Measurements from ENCODE around the gene PCNT.
A peak's percentile ranks its signal among the peaks of the same experiment; 100 is the strongest.

PCNT gene

DNA sequence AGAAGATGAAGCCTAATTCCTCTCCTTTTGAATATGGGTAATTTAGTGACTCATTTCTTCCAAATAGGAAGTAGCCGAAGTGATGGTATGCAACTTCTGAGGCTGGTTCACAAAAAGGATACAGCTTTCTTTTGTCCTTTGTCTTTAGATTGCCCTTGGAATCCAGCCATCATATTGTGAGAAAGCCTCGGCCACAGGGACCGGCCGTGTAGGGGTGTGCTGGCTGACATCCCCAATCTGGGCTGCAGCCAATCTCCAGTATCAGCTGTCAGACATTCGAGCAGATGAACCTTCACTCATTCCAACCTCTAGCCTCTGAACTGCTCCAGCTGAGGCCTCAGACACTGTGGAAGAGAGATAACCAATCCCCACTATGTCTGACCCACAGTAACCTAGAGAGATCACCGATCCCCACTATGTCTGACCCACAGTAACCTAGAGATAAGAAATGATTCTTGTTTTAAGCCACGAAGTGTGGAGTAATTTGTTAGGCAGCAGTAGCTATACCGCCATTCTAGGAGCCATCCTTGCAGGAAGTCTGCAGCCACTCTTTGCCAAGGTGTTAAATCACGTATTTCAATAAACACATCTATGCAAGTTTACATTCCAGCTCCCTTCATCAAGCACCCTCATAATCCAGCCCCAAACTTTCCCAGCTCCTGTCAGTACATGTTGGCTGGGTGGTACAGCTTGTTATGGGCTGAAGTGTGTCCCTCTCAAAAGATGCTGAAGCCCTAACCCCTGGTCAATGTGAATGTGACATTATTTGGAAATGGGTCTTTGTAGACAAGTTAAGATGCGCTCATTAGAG is 131.8 kb downstream of the PCNT start:
- WGBS, 2 donors (ENCODE audit: extremely low coverage in 2 of 2, insufficient read length in 2 of 2, insufficient replicate concordance in 1 of 2) = no CpG with 5 or more reads among the region's 10 CpGs
- no peak overlapping the region for H4K91ac ChIP-seq (ENCODE audit: low read depth, low read length, poor library complexity)
- H3K4me3 ChIP-seq (ENCODE audit: low read length in 2 of 2) = no peak overlapping the region
- peaks cover 0 to under 1% of the 10 kb centered on the region in 2 donors for H3K9me3 ChIP-seq (replicated peaks in 1 of 2; ENCODE audit: control insufficient read depth in 2 of 2, insufficient read depth in 1 of 2, low read depth in 1 of 2, low read length in 2 of 2)
- H3K4me2 ChIP-seq (ENCODE audit: insufficient read depth, low read length, poor library complexity, severe bottlenecking) = no peak overlapping the region
- H3K14ac ChIP-seq (ENCODE audit: low read length) = no peak overlapping the region
- peaks cover 0 to 37% of the 10 kb centered on the region in 2 donors for H3K36me3 ChIP-seq (replicated peaks in 1 of 2; ENCODE audit: control insufficient read depth in 2 of 2, insufficient read depth in 2 of 2, low read length in 2 of 2)
- no peak overlapping the region for H2BK15ac ChIP-seq (ENCODE audit: low read length)
- H2BK120ac ChIP-seq (ENCODE audit: low read depth, low read length) = no peak overlapping the region
- H2AK5ac ChIP-seq (ENCODE audit: low read depth, low read length) = no peak overlapping the region
- H2BK12ac ChIP-seq (ENCODE audit: low read length) = no peak overlapping the region
- H3K9ac ChIP-seq (ENCODE audit: low read depth, low read length, poor library complexity) = no peak overlapping the region
- H3K27me3 ChIP-seq (ENCODE audit: control insufficient read depth in 3 of 3, insufficient read depth in 3 of 3, low read depth in 1 of 3, low read length in 3 of 3) = no peaks in the 10 kb centered on the region
- no peak overlapping the region for H3K23ac ChIP-seq (ENCODE audit: low read depth, low read length, poor library complexity)
- no peak overlapping the region for H3K4ac ChIP-seq (ENCODE audit: low read length)
- H2BK5ac ChIP-seq (ENCODE audit: low read length) = no peak overlapping the region
- H2AFZ ChIP-seq (ENCODE audit: low read length) = no peak overlapping the region
- peaks cover 7% of the 10 kb centered on the region for H3K79me1 ChIP-seq (ENCODE audit: low read depth, low read length)
- H3K18ac ChIP-seq (ENCODE audit: low read length) = no peak overlapping the region
- H4K8ac ChIP-seq (ENCODE audit: low read depth, low read length) = no peak overlapping the region
- H3K4me1 ChIP-seq (ENCODE audit: control insufficient read depth in 2 of 2, insufficient read depth in 1 of 2, low read depth in 1 of 2, low read length in 2 of 2) = peaks cover 8 to 13% of the 10 kb centered on the region in 2 donors
- no peak overlapping the region for H3K27ac ChIP-seq (replicated peaks; ENCODE audit: low read length)
- DNase-seq (ENCODE audit: low spot score) = no peak

DNA sequence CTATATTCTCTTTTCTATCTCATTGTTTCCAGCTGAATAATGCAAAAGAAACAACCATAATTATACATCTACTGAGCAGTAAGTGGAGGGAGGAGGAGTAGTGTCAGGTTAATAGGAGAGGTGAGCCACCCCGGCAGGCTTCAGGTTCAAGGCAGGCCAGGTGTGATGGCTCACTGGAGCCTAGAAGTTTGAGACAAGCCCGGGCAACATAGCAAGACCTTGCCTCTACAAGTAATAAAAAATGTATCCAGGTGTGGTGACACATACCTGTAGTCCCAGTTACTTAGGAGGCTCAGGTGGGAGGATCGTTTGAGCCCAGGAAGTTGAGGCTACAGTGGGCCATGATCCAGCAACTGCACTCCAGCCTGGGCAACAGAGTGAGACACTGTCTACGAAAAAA is 132.8 kb downstream of the PCNT start:
- no peak overlapping the region for H4K8ac ChIP-seq (ENCODE audit: low read depth, low read length)
- no peak overlapping the region for H2BK120ac ChIP-seq (ENCODE audit: low read depth, low read length)

DNA sequence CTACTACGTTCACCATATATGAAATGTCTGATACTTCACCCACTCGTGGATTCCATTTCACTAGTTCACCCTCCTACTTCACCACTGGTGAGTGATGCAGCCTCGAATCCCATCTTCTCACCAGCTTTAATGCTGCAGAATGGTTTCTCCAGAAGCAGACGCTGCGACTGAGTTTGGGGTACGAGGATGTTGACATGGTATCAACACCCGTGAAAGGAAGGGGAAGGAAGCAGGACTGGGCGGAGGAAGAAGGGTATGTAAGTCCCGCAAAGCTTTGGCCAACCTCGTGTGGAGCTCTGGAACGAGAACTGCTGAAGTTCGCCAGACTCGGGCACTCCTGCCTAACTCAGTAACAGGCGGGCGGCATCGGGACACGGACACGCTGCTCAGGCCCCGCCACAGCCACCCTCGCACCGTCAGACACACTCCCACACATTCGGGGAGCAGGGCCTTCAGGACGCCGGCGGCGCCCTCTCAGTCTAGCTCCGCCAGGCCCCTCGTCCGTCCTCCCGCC is 133.9 kb downstream of the PCNT start:
- peak overlapping the region; percentile 78 for H3K14ac ChIP-seq (ENCODE audit: low read length)
- no peak overlapping the region for H4K91ac ChIP-seq (ENCODE audit: low read depth, low read length, poor library complexity)
- no CpG with 5 or more reads among the region's 30 CpGs for WGBS, 2 donors (ENCODE audit: extremely low coverage in 2 of 2, insufficient read length in 2 of 2, insufficient replicate concordance in 1 of 2)
- peaks cover 10 to 13% of the 10 kb centered on the region in 2 donors for H3K4me1 ChIP-seq (ENCODE audit: control insufficient read depth in 2 of 2, insufficient read depth in 1 of 2, low read depth in 1 of 2, low read length in 2 of 2)
- peaks cover 4 to 49% of the 10 kb centered on the region in 2 donors for H3K36me3 ChIP-seq (replicated peaks in 1 of 2; ENCODE audit: control insufficient read depth in 2 of 2, insufficient read depth in 2 of 2, low read length in 2 of 2)
- no peaks in the 10 kb centered on the region for H3K9me3 ChIP-seq (replicated peaks in 1 of 2; ENCODE audit: control insufficient read depth in 2 of 2, insufficient read depth in 1 of 2, low read depth in 1 of 2, low read length in 2 of 2)
- peak overlapping the region; percentile 98 for H3K23ac ChIP-seq (ENCODE audit: low read depth, low read length, poor library complexity)
- H3K4me2 ChIP-seq (ENCODE audit: insufficient read depth, low read length, poor library complexity, severe bottlenecking) = peak overlapping the region; percentile 67
- H3K9ac ChIP-seq (ENCODE audit: low read depth, low read length, poor library complexity) = peak overlapping the region; percentile 97
- peak overlapping the region; percentile 85 to 93 for H3K4me3 ChIP-seq (ENCODE audit: low read length in 2 of 2)
- peak overlapping the region; percentile 7 for H4K8ac ChIP-seq (ENCODE audit: low read depth, low read length)
- no peak overlapping the region for H3K4ac ChIP-seq (ENCODE audit: low read length)
- no peak overlapping the region for H2BK120ac ChIP-seq (ENCODE audit: low read depth, low read length)
- no peaks in the 10 kb centered on the region for H3K27me3 ChIP-seq (ENCODE audit: control insufficient read depth in 3 of 3, insufficient read depth in 3 of 3, low read depth in 1 of 3, low read length in 3 of 3)
- H2BK15ac ChIP-seq (ENCODE audit: low read length) = no peak overlapping the region
- peak overlapping the region; percentile 91 for H3K18ac ChIP-seq (ENCODE audit: low read length)
- peak overlapping the region; percentile 97 for H2AFZ ChIP-seq (ENCODE audit: low read length)
- H3K79me1 ChIP-seq (ENCODE audit: low read depth, low read length) = peaks cover 9% of the 10 kb centered on the region
- DNase-seq (ENCODE audit: low spot score) = no peak
- no peak overlapping the region for H2BK12ac ChIP-seq (ENCODE audit: low read length)
- H2AK5ac ChIP-seq (ENCODE audit: low read depth, low read length) = peak overlapping the region; percentile 82
- peak overlapping the region; percentile 88 for H3K27ac ChIP-seq (replicated peaks; ENCODE audit: low read length)
- peak overlapping the region; percentile 69 for H2BK5ac ChIP-seq (ENCODE audit: low read length)

More for the DNA sequence above, 132.8 kb downstream of the PCNT start:
- Histone ChIP-seq H3K23ac (ENCODE audit: low read depth, low read length, poor library complexity) (no peak overlapping the region), H3K4ac (ENCODE audit: low read length) (no peak overlapping the region), H3K79me1 (ENCODE audit: low read depth, low read length) (peaks cover 7% of the 10 kb centered on the region), H2BK5ac (ENCODE audit: low read length) (no peak overlapping the region), H3K4me3 (ENCODE audit: low read length in 2 of 2) (peak overlapping the region in 1 of 2 donors; percentile 93), H2AFZ (ENCODE audit: low read length) (no peak overlapping the region), H2BK15ac (ENCODE audit: low read length) (no peak overlapping the region), H3K9ac (ENCODE audit: low read depth, low read length, poor library complexity) (no peak overlapping the region), H3K27me3 (ENCODE audit: control insufficient read depth in 3 of 3, insufficient read depth in 3 of 3, low read depth in 1 of 3, low read length in 3 of 3) (no peaks in the 10 kb centered on the region), H3K4me1 (ENCODE audit: control insufficient read depth in 2 of 2, insufficient read depth in 1 of 2, low read depth in 1 of 2, low read length in 2 of 2) (peaks cover 8 to 13% of the 10 kb centered on the region in 2 donors), H3K14ac (ENCODE audit: low read length) (no peak overlapping the region), H3K27ac (replicated peaks; ENCODE audit: low read length) (no peak overlapping the region), H3K4me2 (ENCODE audit: insufficient read depth, low read length, poor library complexity, severe bottlenecking) (no peak overlapping the region), H4K91ac (ENCODE audit: low read depth, low read length, poor library complexity) (no peak overlapping the region), H3K36me3 (replicated peaks in 1 of 2; ENCODE audit: control insufficient read depth in 2 of 2, insufficient read depth in 2 of 2, low read length in 2 of 2) (peaks cover 0 to 40% of the 10 kb centered on the region in 2 donors), H2BK12ac (ENCODE audit: low read length) (no peak overlapping the region), H2AK5ac (ENCODE audit: low read depth, low read length) (no peak overlapping the region), H3K9me3 (replicated peaks in 1 of 2; ENCODE audit: control insufficient read depth in 2 of 2, insufficient read depth in 1 of 2, low read depth in 1 of 2, low read length in 2 of 2) (no peaks in the 10 kb centered on the region), H3K18ac (ENCODE audit: low read length) (no peak overlapping the region)
- WGBS, 2 donors (ENCODE audit: extremely low coverage in 2 of 2, insufficient read length in 2 of 2, insufficient replicate concordance in 1 of 2) = no CpG with 5 or more reads among the region's 4 CpGs
- no peak for DNase-seq (ENCODE audit: low spot score)

DNA sequence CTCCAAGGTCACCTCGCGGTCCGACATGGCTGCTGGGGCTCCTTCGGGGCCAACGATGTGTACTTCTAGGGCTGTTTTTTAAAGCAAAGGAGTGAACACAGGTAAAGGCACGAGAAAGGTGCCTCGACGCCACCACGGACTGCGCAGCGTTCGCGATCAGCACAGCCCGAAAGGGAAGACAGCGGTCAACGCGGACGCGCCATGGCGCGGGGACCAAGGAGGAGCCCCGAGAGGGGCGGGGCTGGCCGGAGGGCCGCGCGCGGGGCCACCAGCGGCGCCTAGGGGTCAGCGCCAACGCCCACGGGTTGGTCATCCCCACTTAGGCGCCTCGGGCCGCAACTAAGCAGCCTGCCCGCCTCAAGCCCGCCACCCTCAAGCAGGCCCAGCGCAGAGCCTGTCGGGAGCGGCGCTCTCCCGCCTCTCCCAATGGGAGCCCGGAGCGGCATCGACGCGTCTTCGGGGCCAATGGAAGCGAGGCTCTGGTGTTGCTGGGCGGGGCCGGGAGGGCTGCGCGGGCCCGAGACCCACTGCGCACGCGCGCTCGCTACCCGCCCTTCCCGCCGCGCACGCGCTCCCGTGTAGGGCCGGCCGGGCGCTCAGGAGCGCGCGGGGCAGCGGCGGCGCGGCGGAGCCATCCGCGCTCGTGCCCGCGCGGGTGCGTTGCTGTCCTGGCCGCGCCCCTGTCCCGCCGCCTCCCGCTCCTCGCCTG is 134.5 kb downstream of the PCNT start, which contains the start of gene DIP2A:
TSS of gene DIP2A (plus strand) at position 577 of the 709 bp plus-strand sequence. CDS start 241 bp downstream, outside the sequence.
- Histone ChIP-seq H2AFZ (ENCODE audit: low read length) (peak within 1 kb of the TSS; percentile 97), H3K9ac (ENCODE audit: low read depth, low read length, poor library complexity) (peak within 1 kb of the TSS; percentile 99), H3K14ac (ENCODE audit: low read length) (peak within 1 kb of the TSS; percentile 83), H3K23ac (ENCODE audit: low read depth, low read length, poor library complexity) (peak within 1 kb of the TSS; percentile 98), H2BK12ac (ENCODE audit: low read length) (no peak within 1 kb of the TSS), H3K4me1 (ENCODE audit: control insufficient read depth in 2 of 2, insufficient read depth in 1 of 2, low read depth in 1 of 2, low read length in 2 of 2) (peaks cover 10 to 13% of the 10 kb centered on the region in 2 donors), H3K4ac (ENCODE audit: low read length) (no peak within 1 kb of the TSS), H3K18ac (ENCODE audit: low read length) (peak within 1 kb of the TSS; percentile 96), H3K27me3 (ENCODE audit: control insufficient read depth in 3 of 3, insufficient read depth in 3 of 3, low read depth in 1 of 3, low read length in 3 of 3) (no peaks in the 10 kb centered on the region), H3K27ac (replicated peaks; ENCODE audit: low read length) (peak within 1 kb of the TSS; percentile 88), H3K4me3 (ENCODE audit: low read length in 2 of 2) (peak within 1 kb of the TSS; percentile 93 to 100), H2BK15ac (ENCODE audit: low read length) (no peak within 1 kb of the TSS), H3K4me2 (ENCODE audit: insufficient read depth, low read length, poor library complexity, severe bottlenecking) (peak within 1 kb of the TSS; percentile 91), H3K36me3 (replicated peaks in 1 of 2; ENCODE audit: control insufficient read depth in 2 of 2, insufficient read depth in 2 of 2, low read length in 2 of 2) (peaks cover 4 to 50% of the 10 kb centered on the region in 2 donors), H4K8ac (ENCODE audit: low read depth, low read length) (peak within 1 kb of the TSS; percentile 7), H3K9me3 (replicated peaks in 1 of 2; ENCODE audit: control insufficient read depth in 2 of 2, insufficient read depth in 1 of 2, low read depth in 1 of 2, low read length in 2 of 2) (no peaks in the 10 kb centered on the region), H4K91ac (ENCODE audit: low read depth, low read length, poor library complexity) (no peak within 1 kb of the TSS), H2BK120ac (ENCODE audit: low read depth, low read length) (no peak within 1 kb of the TSS), H2BK5ac (ENCODE audit: low read length) (peak within 1 kb of the TSS; percentile 85), H3K79me1 (ENCODE audit: low read depth, low read length) (peaks cover 9% of the 10 kb centered on the region), H2AK5ac (ENCODE audit: low read depth, low read length) (peak within 1 kb of the TSS; percentile 82)
- DNase-seq (ENCODE audit: low spot score) = peak; percentile 97
- whole genome bisulfite sequencing, 2 donors (ENCODE audit: extremely low coverage in 2 of 2, insufficient read length in 2 of 2, insufficient replicate concordance in 1 of 2) = no CpG with 5 or more reads among the region's 91 CpGs
